K562 (cell line): ENCODE data around the gene TCF19. TPM values are rescaled to one million over a fixed set of nuclear protein-coding genes. Genes with fewer than 3 reads are reported as not detected.

ENCODE experiments used
- BRF2 ChIP-seq: IDR thresholded peaks from 3 replicates; pipeline ENCODE4 v1.6.1; 2011; ENCODE audit warnings: borderline replicate concordance, mild to moderate bottlenecking; ENCODE audit not compliant: insufficient read length, insufficient read depth
- GTF3C2 ChIP-seq: IDR thresholded peaks from 3 replicates; pipeline ENCODE4 v1.6.1; 2011; ENCODE audit warnings: borderline replicate concordance, mild to moderate bottlenecking, moderate library complexity; ENCODE audit not compliant: insufficient read length; ENCODE audit errors: extremely low read depth
- HMBOX1 ChIP-seq: sonication (generic); IDR thresholded peaks from 2 replicates; pipeline ENCODE4 v1.6.1; 2016
- ILK ChIP-seq: fragments of 450-650 bp; IDR thresholded peaks from 2 replicates; pipeline ENCODE4 v1.6.1; 2016; ENCODE audit warnings: missing genetic modification characterization, low read depth, mild to moderate bottlenecking, missing compliant biosample characterization, moderate library complexity, borderline replicate concordance
- LCOR ChIP-seq: sonication (generic); formaldehyde crosslinking; IDR thresholded peaks from 2 replicates; pipeline ENCODE4 v1.8.0; 2022; ENCODE audit warnings: mild to moderate bottlenecking, missing genetic modification reagents
- SIN3B ChIP-seq: fragments of 450-650 bp; IDR thresholded peaks from 2 replicates; pipeline ENCODE4 v1.6.1; 2017; ENCODE audit warnings: low read depth, mild to moderate bottlenecking, moderate library complexity
- SNAPC5 ChIP-seq: fragments of 250-450 bp; sonication (Bioruptor Pico); IDR thresholded peaks from 2 replicates; pipeline ENCODE4 v1.8.0; 2021; ENCODE audit warnings: moderate library complexity, mild to moderate bottlenecking, inconsistent platforms
- ZNF197 ChIP-seq: fragments of 200-800 bp; sonication (Bioruptor generic); IDR thresholded peaks from 2 replicates; pipeline ENCODE4 v1.6.1; 2016; ENCODE audit warnings: low read depth, missing genetic modification characterization, missing compliant biosample characterization
- ZNF311 ChIP-seq: fragments of 250-450 bp; sonication (Bioruptor Pico); IDR thresholded peaks from 2 replicates; pipeline ENCODE4 v1.4.0; 2020; ENCODE audit warnings: mild to moderate bottlenecking, moderate library complexity
- ZNF347 ChIP-seq: fragments of 450-650 bp; formaldehyde crosslinking; IDR thresholded peaks from 2 replicates; pipeline ENCODE4 v1.4.0; 2020; ENCODE audit warnings: low read depth, mild to moderate bottlenecking, moderate library complexity
- ZNF408 ChIP-seq: fragments of 250-450 bp; sonication (Bioruptor Pico); IDR thresholded peaks from 2 replicates; pipeline ENCODE4 v1.4.0; 2020; ENCODE audit warnings: low read depth, mild to moderate bottlenecking, moderate library complexity
- ZSCAN29 ChIP-seq: fragments of 450-650 bp; IDR thresholded peaks from 2 replicates; pipeline ENCODE4 v1.6.1; 2017
- polyA plus RNA-seq, 8 experiments: library from polyadenylated mRNA; depleted of rRNA in 4 of 8; stranded (reverse) in 5 of 8; unstranded in 3 of 8; fragments of >200 nt; fragmentation: Nextera tagmentation in 2 of 8; fragmentation: Illumina TruSeq in 1 of 8; extraction: Ambion mirVana in 2 of 8; extraction: Trizol in 1 of 8; gene quantifications; 2 replicates each; pipeline versions ENCODE4 v1.2.1 to v1.2.3, GENCODE V29; 2011 to 2014; ENCODE audit warnings: inconsistent platforms in 1 of 8, missing spikeins in 1 of 8
- total RNA-seq, 7 experiments: library from RNA; depleted of rRNA in 6 of 7; stranded (reverse); fragments of >200 nt in 6 of 7; fragmentation: Illumina TruSeq in 2 of 7; extraction: Trizol in 2 of 7; gene quantifications; 2 replicates each; pipeline versions ENCODE4 v1.2.1 to v1.2.3, GENCODE V29; 2011 to 2021; ENCODE audit warnings: low replicate concordance in 1 of 7
- TF ChIP-seq, protein P1 (sequence below): sonication (generic); formaldehyde crosslinking; IDR thresholded peaks from 2 replicates; pipeline ENCODE4 v1.8.0; 2022; ENCODE audit warnings: mild to moderate bottlenecking, missing genetic modification reagents, borderline replicate concordance
- TF ChIP-seq, protein P2 (sequence below), 3 experiments: fragments of 200-800 bp in 1 of 3; sonication (Bioruptor generic) in 1 of 3; sonication (generic) in 1 of 3; formaldehyde crosslinking in 1 of 3; IDR thresholded peaks; 2 replicates each; pipeline versions ENCODE4 v1.6.1 to v1.8.0; 2016 to 2022; ENCODE audit warnings: mild to moderate bottlenecking in 2 of 3, missing compliant biosample characterization in 2 of 3, missing genetic modification characterization in 2 of 3, missing genetic modification reagents in 1 of 3
- TF ChIP-seq, protein P3 (sequence below): fragments of 250-450 bp; sonication (Bioruptor Pico); IDR thresholded peaks from 2 replicates; pipeline ENCODE4 v1.9.0; 2021; ENCODE audit warnings: mild to moderate bottlenecking, inconsistent platforms

The TCF19 gene
- total and polyA plus RNA-seq, 9 of the 15 experiments (the other 6 are each of a cell fraction or from before 2014, with no cell fraction given): 4.2 to 42.5 (median 25.7) TPM

GRCh38 chr6:31158140-31158862, at the start of gene TCF19 (continued):
- TF ChIP-seq GTF3C2: no peak
- no peak for TF ChIP-seq ZSCAN29
- no peak for TF ChIP-seq ZNF197 (CRISPR knock-in tag)
- TF ChIP-seq HMBOX1: no peak
- no peak; the same call in 1 of the 2 replicates for TF ChIP-seq SIN3B
- TF ChIP-seq, protein P1, sequence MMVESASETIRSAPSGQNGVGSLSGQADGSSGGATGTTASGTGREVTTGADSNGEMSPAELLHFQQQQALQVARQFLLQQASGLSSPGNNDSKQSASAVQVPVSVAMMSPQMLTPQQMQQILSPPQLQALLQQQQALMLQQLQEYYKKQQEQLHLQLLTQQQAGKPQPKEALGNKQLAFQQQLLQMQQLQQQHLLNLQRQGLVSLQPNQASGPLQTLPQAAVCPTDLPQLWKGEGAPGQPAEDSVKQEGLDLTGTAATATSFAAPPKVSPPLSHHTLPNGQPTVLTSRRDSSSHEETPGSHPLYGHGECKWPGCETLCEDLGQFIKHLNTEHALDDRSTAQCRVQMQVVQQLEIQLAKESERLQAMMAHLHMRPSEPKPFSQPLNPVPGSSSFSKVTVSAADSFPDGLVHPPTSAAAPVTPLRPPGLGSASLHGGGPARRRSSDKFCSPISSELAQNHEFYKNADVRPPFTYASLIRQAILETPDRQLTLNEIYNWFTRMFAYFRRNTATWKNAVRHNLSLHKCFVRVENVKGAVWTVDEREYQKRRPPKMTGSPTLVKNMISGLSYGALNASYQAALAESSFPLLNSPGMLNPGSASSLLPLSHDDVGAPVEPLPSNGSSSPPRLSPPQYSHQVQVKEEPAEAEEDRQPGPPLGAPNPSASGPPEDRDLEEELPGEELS (CRISPR knock-in tag): no peak
- peak; percentile 98 for TF ChIP-seq LCOR (CRISPR knock-in tag)
- TF ChIP-seq SNAPC5: no peak
- no peak for TF ChIP-seq ZNF408 (CRISPR knock-in tag)
- TF ChIP-seq ZNF311 (CRISPR knock-in tag): no peak
- TF ChIP-seq, protein P2, sequence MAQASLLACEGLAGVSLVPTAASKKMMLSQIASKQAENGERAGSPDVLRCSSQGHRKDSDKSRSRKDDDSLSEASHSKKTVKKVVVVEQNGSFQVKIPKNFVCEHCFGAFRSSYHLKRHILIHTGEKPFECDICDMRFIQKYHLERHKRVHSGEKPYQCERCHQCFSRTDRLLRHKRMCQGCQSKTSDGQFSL (CRISPR knock-in tag; IDR thresholded peaks at IDR 0.05): no peak
- TF ChIP-seq, protein P2 (tag; IDR thresholded peaks at IDR 0.05): no peak
- TF ChIP-seq ILK (tag): no peak
- TF ChIP-seq ZNF347 (CRISPR knock-in tag): no peak
- no peak for TF ChIP-seq BRF2
- TF ChIP-seq, protein P3, sequence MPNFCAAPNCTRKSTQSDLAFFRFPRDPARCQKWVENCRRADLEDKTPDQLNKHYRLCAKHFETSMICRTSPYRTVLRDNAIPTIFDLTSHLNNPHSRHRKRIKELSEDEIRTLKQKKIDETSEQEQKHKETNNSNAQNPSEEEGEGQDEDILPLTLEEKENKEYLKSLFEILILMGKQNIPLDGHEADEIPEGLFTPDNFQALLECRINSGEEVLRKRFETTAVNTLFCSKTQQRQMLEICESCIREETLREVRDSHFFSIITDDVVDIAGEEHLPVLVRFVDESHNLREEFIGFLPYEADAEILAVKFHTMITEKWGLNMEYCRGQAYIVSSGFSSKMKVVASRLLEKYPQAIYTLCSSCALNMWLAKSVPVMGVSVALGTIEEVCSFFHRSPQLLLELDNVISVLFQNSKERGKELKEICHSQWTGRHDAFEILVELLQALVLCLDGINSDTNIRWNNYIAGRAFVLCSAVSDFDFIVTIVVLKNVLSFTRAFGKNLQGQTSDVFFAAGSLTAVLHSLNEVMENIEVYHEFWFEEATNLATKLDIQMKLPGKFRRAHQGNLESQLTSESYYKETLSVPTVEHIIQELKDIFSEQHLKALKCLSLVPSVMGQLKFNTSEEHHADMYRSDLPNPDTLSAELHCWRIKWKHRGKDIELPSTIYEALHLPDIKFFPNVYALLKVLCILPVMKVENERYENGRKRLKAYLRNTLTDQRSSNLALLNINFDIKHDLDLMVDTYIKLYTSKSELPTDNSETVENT (CRISPR knock-in tag): no peak
